Upper lobe of left lung (tissue), 6 donors: ENCODE data around the gene IDI1. TPM values are rescaled to one million over a fixed set of nuclear protein-coding genes. Genes with fewer than 3 reads are reported as not detected.
A peak's percentile ranks its signal among the peaks of the same experiment; 100 is the strongest.

Source experiments
- ATAC-seq, 2 donors: fragments of 200-7000 bp; cut with Tn5 transposase; one replicate each; pipeline ENCODE4 v1.9.1; 2022; ENCODE audit warnings: mild to moderate bottlenecking in 2 of 2, moderate library complexity in 2 of 2; ENCODE audit not compliant: low FRiP score in 2 of 2
- DNase-seq, 2 donors: peaks; one replicate each; pipeline ENCODE4 v3.0.0-alpha.2; 2019 to 2020
- H3K27ac ChIP-seq, 4 donors: fragments of 200-600 bp; sonication (generic); one replicate each; pipeline ENCODE4 v1.5.1; 2016 to 2019
- H3K27me3 ChIP-seq, 4 donors: fragments of 200-600 bp; sonication (generic); one replicate each; pipeline ENCODE4 v1.5.1; 2017 to 2019
- H3K36me3 ChIP-seq, 4 donors: fragments of 200-600 bp; sonication (generic); one replicate each; pipeline ENCODE4 v1.5.1; 2016 to 2019
- H3K4me1 ChIP-seq, 4 donors: fragments of 200-600 bp; sonication (generic); one replicate each; pipeline ENCODE4 v1.5.1; 2018 to 2019
- H3K4me3 ChIP-seq, 4 donors: fragments of 200-600 bp; sonication (generic); one replicate each; pipeline ENCODE4 v1.5.1; 2017 to 2019; ENCODE audit warnings: mild to moderate bottlenecking in 2 of 4, moderate library complexity in 1 of 4
- H3K9me3 ChIP-seq, 4 donors: fragments of 200-600 bp; sonication (generic); one replicate each; pipeline ENCODE4 v1.5.1; 2018 to 2019
- CTCF ChIP-seq, 6 experiments: fragments of 450-650 bp in 4 of 6; fragments of 200-600 bp in 2 of 6; sonication (generic) in 2 of 6; IDR thresholded peaks; one replicate each; pipeline ENCODE4 v1.5.1; 2016 to 2019; ENCODE audit warnings: antibody characterized with exemption in 6 of 6
- EP300 ChIP-seq, 4 donors: sonication (generic); formaldehyde crosslinking; IDR thresholded peaks; one replicate each; pipeline ENCODE4 v1.5.1; 2017; ENCODE audit warnings: antibody characterized with exemption in 4 of 4, control low read depth in 2 of 4
- POLR2A ChIP-seq, 4 donors: fragments of 450-650 bp; IDR thresholded peaks; one replicate each; pipeline ENCODE4 v1.5.1; 2016 to 2017; ENCODE audit warnings: antibody characterized with exemption in 4 of 4, mild to moderate bottlenecking in 2 of 4
- POLR2AphosphoS5 ChIP-seq, 2 donors: sonication (generic); formaldehyde crosslinking; IDR thresholded peaks; one replicate each; pipeline ENCODE4 v1.5.1; 2017; ENCODE audit warnings: antibody characterized with exemption in 2 of 2
- WGBS, 2 donors: methylation state at CpG; one replicate each; pipeline ENCODE4 v1.1.5; 2017 to 2018; 5-methylcytosine and 5-hydroxymethylcytosine counted together
- total RNA-seq, 6 donors: library from RNA; depleted of rRNA in 4 of 6; stranded (reverse); fragments of >200 nt in 4 of 6; gene quantifications; one replicate each; pipeline versions ENCODE4 v1.1.0 to v1.2.1, GENCODE V29; 2016 to 2021
- donor health status: DM: no; HTN: no; CAD: no; lungs with moderate emphysema.
- donor health status: DM: no; HTN: yes; CAD: no; lungs with severe emphysema.

Gene IDI1
- total RNA-seq, 6 donors from 2014 or later: 35.6 to 100 (median 79.1) TPM

- TF ChIP-seq POLR2AphosphoS5 (IDR thresholded peaks at IDR 0.05) (no peak), POLR2A (IDR thresholded peaks at IDR 0.05) (no peak), CTCF (IDR thresholded peaks at IDR 0.05) (no peak), EP300 (IDR thresholded peaks at IDR 0.05) (no peak)
- no peaks in the 10 kb centered on the region for H3K27me3 ChIP-seq
- no peak overlapping the region for H3K4me3 ChIP-seq
- peaks cover 0 to 29% (median 12%) of the 10 kb centered on the region in 4 donors for H3K36me3 ChIP-seq
- 72 to 91% methylated on average over 12 of the region's 12 CpGs for WGBS, 2 donors
- no peak for ATAC-seq
- no peak overlapping the region for H3K27ac ChIP-seq
- H3K4me1 ChIP-seq: no peaks in the 10 kb centered on the region
- no peaks in the 10 kb centered on the region for H3K9me3 ChIP-seq
- DNase-seq: no peak
Observed at GRCh38 chr10:1022413-1022812, 26.5 kb downstream of the IDI1 start.

- WGBS, 2 donors: 94 to 95% methylated on average over 7 to 9 of the region's 9 CpGs
- DNase-seq (peak in 1 of 2 donors; percentile 77), ATAC-seq (no peak)
- no peak for TF ChIP-seq POLR2AphosphoS5 (IDR thresholded peaks at IDR 0.05)
- no peak for TF ChIP-seq EP300 (IDR thresholded peaks at IDR 0.05)
- TF ChIP-seq POLR2A (IDR thresholded peaks at IDR 0.05): no peak
- TF ChIP-seq CTCF (IDR thresholded peaks at IDR 0.05): no peak
- Histone ChIP-seq H3K9me3 (no peaks in the 10 kb centered on the region), H3K27ac (no peak overlapping the region), H3K4me1 (no peaks in the 10 kb centered on the region), H3K36me3 (peaks cover 3 to 43% (median 26%) of the 10 kb centered on the region in 4 donors), H3K4me3 (no peak overlapping the region), H3K27me3 (no peaks in the 10 kb centered on the region)
Observed at GRCh38 chr10:1020958-1021357, 28.0 kb downstream of the IDI1 start.

GRCh38 chr10:1020460-1020859 lies 28.5 kb downstream of the IDI1 start:
- DNase-seq: no peak
- no peaks in the 10 kb centered on the region for H3K27me3 ChIP-seq
- H3K9me3 ChIP-seq: no peaks in the 10 kb centered on the region
- ATAC-seq: peak; percentile 24 to 62
- no peaks in the 10 kb centered on the region for H3K4me1 ChIP-seq
- TF ChIP-seq POLR2AphosphoS5 (IDR thresholded peaks at IDR 0.05) (no peak), EP300 (IDR thresholded peaks at IDR 0.05) (no peak)
- H3K36me3 ChIP-seq: peaks cover 6 to 48% (median 30%) of the 10 kb centered on the region in 4 donors
- WGBS, 2 donors: 94 to 100% methylated on average over 10 of the region's 10 CpGs
- no peak overlapping the region for H3K4me3 ChIP-seq
- no peak overlapping the region for H3K27ac ChIP-seq

- H3K4me1 ChIP-seq: no peaks in the 10 kb centered on the region
- no peaks in the 10 kb centered on the region for H3K9me3 ChIP-seq
- 94 to 95% methylated on average over 10 of the region's 10 CpGs for WGBS, 2 donors
- H3K36me3 ChIP-seq: peaks cover 10 to 55% (median 34%) of the 10 kb centered on the region in 4 donors
- ATAC-seq (no peak), DNase-seq (no peak)
- no peak overlapping the region for H3K27ac ChIP-seq
- no peak for TF ChIP-seq POLR2AphosphoS5 (IDR thresholded peaks at IDR 0.05)
- TF ChIP-seq CTCF (IDR thresholded peaks at IDR 0.05): no peak
- TF ChIP-seq POLR2A (IDR thresholded peaks at IDR 0.05): no peak
- TF ChIP-seq EP300 (IDR thresholded peaks at IDR 0.05): no peak
- no peak overlapping the region for H3K4me3 ChIP-seq
- no peaks in the 10 kb centered on the region for H3K27me3 ChIP-seq
Observed at GRCh38 chr10:1019362-1019761, 29.6 kb downstream of the IDI1 start.

DNA sequence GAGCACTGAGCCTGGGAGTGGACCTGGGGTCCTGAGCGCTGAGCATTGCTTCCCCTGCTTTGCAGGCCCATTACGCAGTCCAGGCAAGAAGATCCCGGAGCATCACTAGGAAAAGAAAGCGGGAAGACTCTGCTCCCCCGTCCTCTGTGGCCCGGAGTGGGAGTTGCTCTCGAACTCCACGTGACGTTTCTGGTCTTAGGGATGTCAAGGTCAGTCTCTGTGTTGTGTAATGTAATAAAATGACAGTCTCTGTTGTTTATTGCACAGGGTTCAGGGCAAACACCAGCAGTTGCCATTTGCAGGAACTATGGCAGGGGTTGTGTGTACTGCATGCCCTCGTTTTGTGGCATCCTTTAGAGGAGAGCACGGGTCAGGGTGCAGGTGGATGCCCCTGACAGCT lies 33.2 kb downstream of the IDI1 start:
- TF ChIP-seq CTCF (IDR thresholded peaks at IDR 0.05) (no peak), EP300 (IDR thresholded peaks at IDR 0.05) (no peak), POLR2AphosphoS5 (IDR thresholded peaks at IDR 0.05) (no peak), POLR2A (IDR thresholded peaks at IDR 0.05) (no peak)
- H3K27me3 ChIP-seq: no peaks in the 10 kb centered on the region
- ATAC-seq (no peak), DNase-seq (no peak)
- no peaks in the 10 kb centered on the region for H3K4me1 ChIP-seq
- no peak overlapping the region for H3K4me3 ChIP-seq
- peaks cover 22 to 91% (median 70%) of the 10 kb centered on the region in 4 donors for H3K36me3 ChIP-seq
- H3K27ac ChIP-seq: no peak overlapping the region
- WGBS, 2 donors: 97 to 99% methylated on average over 8 to 11 of the region's 11 CpGs
- no peaks in the 10 kb centered on the region for H3K9me3 ChIP-seq
